AG10803 (cell line): ENCODE measurements around the gene PDF.

ENCODE experiments used
- DNase-seq: peaks from one replicate; pipeline ENCODE4 v3.0.0; 2010; ENCODE audit warnings: low read depth
- H3K4me3 ChIP-seq: 2 replicates; pipeline ENCODE4 v1.5.1; 2011; ENCODE audit warnings: mild to moderate bottlenecking, low read length, control low read depth
- TF ChIP-seq, protein P1 (sequence below): conservative IDR thresholded peaks from 2 replicates; pipeline ENCODE4 v1.5.1; 2011; ENCODE audit warnings: mild to moderate bottlenecking, low read length, control low read depth, inconsistent platforms

The PDF gene

DNA sequence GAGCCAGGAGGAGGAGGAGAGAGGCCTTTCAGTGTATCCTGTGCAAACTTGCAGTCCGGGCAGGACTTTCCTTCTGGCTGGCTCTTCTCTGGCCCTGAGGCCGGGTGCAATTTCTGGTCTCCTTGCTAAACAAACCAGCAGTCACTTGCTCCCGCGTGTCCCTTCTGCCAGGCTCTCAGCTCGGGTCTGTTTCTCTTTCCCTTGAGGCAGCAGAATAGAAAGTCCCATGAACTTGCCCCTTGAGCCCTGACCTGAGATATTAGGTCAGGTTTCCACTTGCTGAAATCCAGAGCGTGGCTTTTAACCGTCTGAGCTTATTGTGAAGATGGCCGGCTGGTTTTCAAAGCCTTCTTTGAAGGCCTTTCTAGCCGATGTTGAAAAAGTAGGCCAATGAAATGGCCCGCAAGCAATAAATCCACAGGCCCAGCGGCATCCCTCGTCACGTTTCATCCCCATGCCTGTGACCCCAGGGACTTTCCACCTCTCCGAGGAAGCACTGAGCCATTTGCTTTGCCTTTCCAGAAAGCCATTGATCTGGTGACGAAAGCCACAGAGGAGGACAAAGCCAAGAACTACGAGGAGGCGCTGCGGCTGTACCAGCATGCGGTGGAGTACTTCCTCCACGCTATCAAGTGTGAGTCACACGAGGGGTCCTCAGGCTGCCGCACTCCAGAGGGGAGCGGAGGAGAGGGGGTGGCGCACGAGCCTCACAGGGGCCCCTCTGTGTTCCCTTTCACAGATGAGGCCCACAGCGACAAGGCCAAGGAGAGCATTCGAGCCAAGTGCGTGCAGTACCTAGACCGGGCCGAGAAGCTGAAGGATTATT is 14.7 kb downstream of the PDF start:
- TF ChIP-seq, protein P1, sequence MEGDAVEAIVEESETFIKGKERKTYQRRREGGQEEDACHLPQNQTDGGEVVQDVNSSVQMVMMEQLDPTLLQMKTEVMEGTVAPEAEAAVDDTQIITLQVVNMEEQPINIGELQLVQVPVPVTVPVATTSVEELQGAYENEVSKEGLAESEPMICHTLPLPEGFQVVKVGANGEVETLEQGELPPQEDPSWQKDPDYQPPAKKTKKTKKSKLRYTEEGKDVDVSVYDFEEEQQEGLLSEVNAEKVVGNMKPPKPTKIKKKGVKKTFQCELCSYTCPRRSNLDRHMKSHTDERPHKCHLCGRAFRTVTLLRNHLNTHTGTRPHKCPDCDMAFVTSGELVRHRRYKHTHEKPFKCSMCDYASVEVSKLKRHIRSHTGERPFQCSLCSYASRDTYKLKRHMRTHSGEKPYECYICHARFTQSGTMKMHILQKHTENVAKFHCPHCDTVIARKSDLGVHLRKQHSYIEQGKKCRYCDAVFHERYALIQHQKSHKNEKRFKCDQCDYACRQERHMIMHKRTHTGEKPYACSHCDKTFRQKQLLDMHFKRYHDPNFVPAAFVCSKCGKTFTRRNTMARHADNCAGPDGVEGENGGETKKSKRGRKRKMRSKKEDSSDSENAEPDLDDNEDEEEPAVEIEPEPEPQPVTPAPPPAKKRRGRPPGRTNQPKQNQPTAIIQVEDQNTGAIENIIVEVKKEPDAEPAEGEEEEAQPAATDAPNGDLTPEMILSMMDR = no peak
- no peak for DNase-seq
- no peak overlapping the region for H3K4me3 ChIP-seq

DNA sequence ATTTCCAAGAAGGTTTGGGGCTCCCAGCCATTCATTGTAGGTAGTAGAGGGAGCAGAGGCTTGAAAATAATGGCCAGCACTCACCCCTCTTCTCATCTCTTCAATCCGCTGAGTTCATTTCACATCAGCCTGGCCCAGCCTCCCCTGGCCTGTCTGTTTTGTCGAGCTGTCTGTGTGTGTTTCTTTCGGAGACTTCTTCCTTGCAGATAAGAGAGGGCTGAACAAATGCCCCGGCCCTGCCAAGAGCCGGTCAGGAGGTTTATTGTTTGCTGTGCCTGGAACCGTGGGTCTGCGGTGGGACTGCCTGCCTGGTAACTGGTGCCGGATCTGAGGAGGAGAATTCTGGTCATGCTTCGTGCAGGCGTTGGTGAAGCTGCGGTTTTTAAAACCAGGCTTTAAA is 15.9 kb downstream of the PDF start:
- DNase-seq = no peak
- no peak overlapping the region for H3K4me3 ChIP-seq
- TF ChIP-seq, protein P1 = no peak

DNA sequence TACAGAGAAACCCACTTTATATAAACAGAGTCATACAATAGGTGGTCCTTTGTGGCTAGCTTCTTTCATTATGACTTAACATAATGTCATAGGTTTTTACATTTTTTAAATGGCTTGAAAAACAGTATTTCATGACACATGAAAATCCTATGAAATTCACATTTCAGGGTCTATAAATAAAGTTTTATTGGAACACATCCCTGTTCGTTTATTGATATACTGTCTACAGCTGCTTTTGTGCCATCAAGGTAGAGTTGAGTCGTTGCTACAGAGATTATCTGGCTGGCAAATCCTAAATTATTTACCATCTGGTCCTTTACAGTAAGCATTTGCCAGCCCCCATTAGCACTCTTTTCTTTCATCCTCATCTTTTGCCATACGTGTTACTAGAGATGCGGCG is 16.9 kb downstream of the PDF start:
- DNase-seq = no peak
- TF ChIP-seq, protein P1 = no peak
- H3K4me3 ChIP-seq = no peak overlapping the region

DNA sequence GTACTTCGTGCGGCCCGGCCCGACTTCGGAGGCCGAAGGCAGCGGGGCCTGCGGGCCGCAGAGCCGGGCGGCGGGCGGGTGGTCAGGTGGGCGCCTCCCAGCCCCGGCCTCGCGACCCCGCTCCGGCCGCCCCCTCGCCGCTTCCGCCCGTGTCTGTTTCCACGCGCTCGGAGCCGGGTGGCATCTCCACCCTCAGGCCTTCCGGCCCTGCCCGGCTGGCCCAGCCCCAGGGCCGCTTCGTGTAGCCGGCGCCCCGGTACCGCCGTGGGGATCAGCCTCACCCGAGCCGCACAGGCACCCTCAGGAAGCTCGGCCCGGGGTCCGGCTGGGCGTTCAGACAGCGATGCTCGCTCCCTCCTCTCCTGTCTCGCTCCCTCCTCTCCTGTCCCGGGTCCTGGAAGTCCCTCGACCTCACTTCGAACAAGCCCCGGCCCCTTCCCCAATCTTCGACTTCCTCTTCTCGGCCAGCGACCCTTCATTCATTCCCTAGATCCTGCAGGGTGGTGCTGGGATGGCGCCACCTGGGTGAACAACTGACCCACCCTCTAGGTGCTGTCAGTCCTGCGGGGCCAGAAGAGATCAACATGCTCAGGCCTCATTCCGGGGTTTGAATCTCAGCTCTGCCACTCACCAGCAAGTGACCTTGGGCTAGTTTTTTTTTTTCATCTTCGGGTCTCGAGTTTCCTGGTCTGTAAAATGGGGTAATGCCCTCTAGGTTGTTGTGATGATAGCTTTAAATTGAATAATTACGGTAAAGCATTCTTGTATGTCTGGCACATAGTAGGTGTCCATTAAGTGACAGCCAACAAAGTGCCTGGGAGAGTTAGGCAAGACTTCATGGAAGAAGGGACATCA is 18.6 kb downstream of the PDF start:
- peak; percentile 28 for DNase-seq
- TF ChIP-seq, protein P1 = no peak
- H3K4me3 ChIP-seq = peak overlapping the region; percentile 86

DNA sequence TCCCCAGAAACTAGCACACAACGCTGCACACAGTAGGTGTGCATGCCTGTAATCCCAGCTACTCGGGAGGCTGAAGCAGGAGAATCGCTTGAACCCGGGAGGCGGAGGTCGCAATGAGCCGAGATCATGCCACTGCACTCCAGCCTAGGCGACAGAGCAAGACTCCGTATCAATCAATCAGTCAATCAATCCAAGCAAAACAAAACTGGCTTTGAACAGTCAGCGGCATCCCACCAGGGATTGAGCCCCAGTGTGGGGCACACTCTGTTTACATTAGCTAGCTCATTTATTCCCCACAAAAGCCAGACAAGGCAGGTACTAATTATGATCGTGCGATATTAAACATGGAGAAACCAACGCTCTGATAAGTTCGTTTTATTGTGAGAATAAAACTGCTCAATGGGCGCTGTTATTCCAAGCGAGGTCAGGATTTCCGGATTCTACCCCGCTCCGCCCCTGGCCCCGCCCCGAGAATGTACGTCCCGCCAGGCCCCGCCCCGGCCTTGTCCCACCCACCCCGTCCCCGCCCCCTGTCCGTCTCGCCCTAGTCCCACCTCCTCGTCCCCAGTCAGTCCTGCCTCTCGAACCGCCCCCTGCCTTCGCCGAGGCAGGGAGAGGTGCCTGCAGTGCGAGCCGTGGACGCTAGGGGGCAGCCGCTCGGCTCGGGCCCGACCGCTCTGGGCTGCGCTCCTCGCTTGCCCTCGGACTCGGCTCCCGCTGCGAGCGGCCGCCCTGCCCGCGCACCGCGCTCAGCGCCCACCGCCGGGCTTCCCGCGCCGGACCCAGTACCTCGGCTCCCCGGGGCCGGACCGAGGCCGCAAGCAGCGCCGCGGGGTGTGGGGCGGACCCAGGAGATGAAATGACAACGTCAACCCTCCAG is 19.5 kb downstream of the PDF start, which contains the start of gene VPS4A:
TSS of gene VPS4A (plus strand) at position 698 of the 880 bp plus-strand sequence. CDS start at position 860, 162 bp downstream.
- TF ChIP-seq, protein P1 = peak; percentile 62
- peak; percentile 95 for DNase-seq
- H3K4me3 ChIP-seq = peak within 1 kb of the TSS; percentile 86

DNA sequence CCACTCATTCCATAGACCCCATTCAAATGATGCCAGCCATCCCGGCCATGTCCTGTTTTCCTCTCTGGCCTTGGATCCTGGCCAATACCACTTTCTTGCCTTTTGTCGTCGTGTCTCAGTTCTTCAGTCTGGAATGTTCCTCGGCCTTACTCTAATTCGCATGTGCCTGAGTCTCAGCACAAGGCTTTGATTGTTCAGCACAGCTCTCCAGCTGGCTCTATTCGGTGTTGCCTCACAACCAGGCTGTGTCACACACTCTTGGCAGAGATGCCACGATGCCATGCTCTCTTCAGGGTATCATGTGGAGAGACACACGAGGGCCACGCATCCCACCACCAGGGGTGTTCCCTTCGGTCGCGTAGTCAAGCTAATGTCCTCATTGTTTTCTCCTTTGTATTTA is 21.1 kb downstream of the PDF start:
- no peak overlapping the region for H3K4me3 ChIP-seq
- DNase-seq = no peak
- TF ChIP-seq, protein P1 = no peak
